ENCODE measurements around the gene WNT5B.

The WNT5B gene

GRCh38 chr12:1670358-1671268, 41.6 kb downstream of the WNT5B start:
- no peak overlapping the region for H3K27ac ChIP-seq
- ChIA-PET POLR2A (ENCODE audit: low non-redundant PET) (no interaction called here), CTCF (interaction anchor here (0.6 to 1.2 kb wide), 4 partner anchors 17 to 443 kb away, joined by 3 to 6 read pairs (median 4); no protein-coding TSS in a partner anchor)
- TF ChIP-seq CTCF (conservative IDR thresholded peaks at IDR 0.05; ENCODE audit: low read depth), result no peak
- DNase-seq (ENCODE audit: low spot score), result no peak

- CTCF ChIA-PET, result interaction anchor here (0.6 kb wide), 1 partner anchor 273 kb away, joined by 3 read pairs; no protein-coding TSS in a partner anchor
- POLR2A ChIA-PET (ENCODE audit: low non-redundant PET), result no interaction called here
- no peak overlapping the region for H3K27ac ChIP-seq
- DNase-seq (ENCODE audit: low spot score), result no peak
- TF ChIP-seq CTCF (conservative IDR thresholded peaks at IDR 0.05; ENCODE audit: low read depth), result no peak
These were observed 47.0 kb downstream of the WNT5B start for GRCh38 chr12:1676043-1676442.

GRCh38 chr12:1680804-1681492, 51.9 kb downstream of the WNT5B start:
- POLR2A ChIA-PET (ENCODE audit: low non-redundant PET), result no interaction called here
- CTCF ChIA-PET, result no interaction called here
- no peak overlapping the region for H3K27ac ChIP-seq
- TF ChIP-seq CTCF (conservative IDR thresholded peaks at IDR 0.05; ENCODE audit: low read depth), result no peak
- no peak for DNase-seq (ENCODE audit: low spot score)

- POLR2A ChIA-PET (ENCODE audit: low non-redundant PET), result no interaction called here
- no peak for TF ChIP-seq CTCF (conservative IDR thresholded peaks at IDR 0.05; ENCODE audit: low read depth)
These were observed 52.4 kb downstream of the WNT5B start for GRCh38 chr12:1681493-1681807.

GRCh38 chr12:1688086-1688710, 59.2 kb downstream of the WNT5B start:
- no peak overlapping the region for H3K27ac ChIP-seq
- POLR2A ChIA-PET (ENCODE audit: low non-redundant PET), result no interaction called here
- TF ChIP-seq CTCF (conservative IDR thresholded peaks at IDR 0.05; ENCODE audit: low read depth), result no peak
- no peak for DNase-seq (ENCODE audit: low spot score)
- CTCF ChIA-PET, result no interaction called here

More at GRCh38 chr12:1681493-1681807, 52.4 kb downstream of the WNT5B start:
- CTCF ChIA-PET, result no interaction called here
- H3K27ac ChIP-seq, result no peak overlapping the region
- DNase-seq (ENCODE audit: low spot score), result no peak

- peak within 1 kb of the TSS; percentile 85 for H3K27ac ChIP-seq
- CTCF ChIA-PET, result interaction anchor here (1.0 to 1.2 kb wide), 2 partner anchors 30 to 100 kb away, joined by 3 to 4 read pairs; no protein-coding TSS in a partner anchor
- POLR2A ChIA-PET (ENCODE audit: low non-redundant PET), result interaction anchor here (0.9 kb wide), 1 partner anchor 14 kb away, joined by 3 read pairs; no protein-coding TSS in a partner anchor
- no peak for TF ChIP-seq CTCF (conservative IDR thresholded peaks at IDR 0.05; ENCODE audit: low read depth)
- DNase-seq (ENCODE audit: low spot score), result peak; percentile 97
These were observed 61.6 kb downstream of the WNT5B start, which contains the start of gene ADIPOR2 for GRCh38 chr12:1690578-1691122. TSS of gene ADIPOR2 (plus strand) at chr12:1691070. CDS start at chr12:1754344, 63,274 bp downstream.

Measured in RWPE1 (cell line).